ENCODE data around the gene VPS50.
A peak's percentile ranks its signal among the peaks of the same experiment; 100 is the strongest.

Gene VPS50, protein sequence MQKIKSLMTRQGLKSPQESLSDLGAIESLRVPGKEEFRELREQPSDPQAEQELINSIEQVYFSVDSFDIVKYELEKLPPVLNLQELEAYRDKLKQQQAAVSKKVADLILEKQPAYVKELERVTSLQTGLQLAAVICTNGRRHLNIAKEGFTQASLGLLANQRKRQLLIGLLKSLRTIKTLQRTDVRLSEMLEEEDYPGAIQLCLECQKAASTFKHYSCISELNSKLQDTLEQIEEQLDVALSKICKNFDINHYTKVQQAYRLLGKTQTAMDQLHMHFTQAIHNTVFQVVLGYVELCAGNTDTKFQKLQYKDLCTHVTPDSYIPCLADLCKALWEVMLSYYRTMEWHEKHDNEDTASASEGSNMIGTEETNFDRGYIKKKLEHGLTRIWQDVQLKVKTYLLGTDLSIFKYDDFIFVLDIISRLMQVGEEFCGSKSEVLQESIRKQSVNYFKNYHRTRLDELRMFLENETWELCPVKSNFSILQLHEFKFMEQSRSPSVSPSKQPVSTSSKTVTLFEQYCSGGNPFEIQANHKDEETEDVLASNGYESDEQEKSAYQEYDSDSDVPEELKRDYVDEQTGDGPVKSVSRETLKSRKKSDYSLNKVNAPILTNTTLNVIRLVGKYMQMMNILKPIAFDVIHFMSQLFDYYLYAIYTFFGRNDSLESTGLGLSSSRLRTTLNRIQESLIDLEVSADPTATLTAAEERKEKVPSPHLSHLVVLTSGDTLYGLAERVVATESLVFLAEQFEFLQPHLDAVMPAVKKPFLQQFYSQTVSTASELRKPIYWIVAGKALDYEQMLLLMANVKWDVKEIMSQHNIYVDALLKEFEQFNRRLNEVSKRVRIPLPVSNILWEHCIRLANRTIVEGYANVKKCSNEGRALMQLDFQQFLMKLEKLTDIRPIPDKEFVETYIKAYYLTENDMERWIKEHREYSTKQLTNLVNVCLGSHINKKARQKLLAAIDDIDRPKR

GRCh38 chr7:93231799-93232672, at the start of gene VPS50:
Gene VPS50 (plus strand): TSS chr7:93232366. CDS start chr7:93232468, 102 bp downstream.
- TF ChIP-seq ZNF274 (IDR thresholded peaks at IDR 0.05; ENCODE audit: low read depth, low read length): no peak
- H3K4me3 ChIP-seq (ENCODE audit: low read length): peak within 1 kb of the TSS; percentile 60

DNA sequence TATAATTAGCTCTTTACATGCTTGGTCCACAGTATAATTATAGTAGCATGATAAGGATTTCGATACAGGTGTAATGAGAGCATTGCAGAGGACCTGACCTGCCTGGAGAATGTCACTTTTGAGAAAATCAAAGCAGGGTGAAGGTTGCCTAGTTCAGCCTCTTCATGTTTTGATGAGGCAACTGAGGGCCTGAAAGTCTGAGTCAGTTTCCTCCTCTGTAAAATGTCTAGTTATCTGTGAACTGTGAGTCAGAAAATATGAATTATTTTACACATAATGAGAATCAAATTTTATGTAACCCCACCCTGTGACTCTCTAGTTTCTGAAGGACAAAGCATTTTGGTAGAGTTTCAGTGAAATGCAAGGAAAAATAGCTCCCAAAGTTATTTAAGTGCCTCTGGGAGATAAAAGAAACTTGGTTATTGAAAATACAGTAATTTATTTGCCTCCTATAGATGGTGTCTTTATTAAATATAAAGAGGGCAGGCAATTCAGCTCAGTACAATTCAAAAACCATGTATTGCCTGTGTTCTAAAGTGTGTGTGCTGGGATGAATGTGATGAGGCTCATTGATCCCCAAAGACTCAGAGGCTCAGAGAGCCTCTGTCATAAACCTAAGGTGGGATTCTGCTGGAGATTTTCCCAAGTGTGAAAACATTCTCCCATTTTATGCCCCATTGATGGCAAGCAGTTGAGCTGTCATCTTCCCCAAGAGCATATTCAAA, 46.7 kb upstream of the VPS50 start:
- no peak for TF ChIP-seq ZNF274 (IDR thresholded peaks at IDR 0.05; ENCODE audit: low read depth, low read length)
- no peak overlapping the region for H3K4me3 ChIP-seq (ENCODE audit: low read length)

DNA sequence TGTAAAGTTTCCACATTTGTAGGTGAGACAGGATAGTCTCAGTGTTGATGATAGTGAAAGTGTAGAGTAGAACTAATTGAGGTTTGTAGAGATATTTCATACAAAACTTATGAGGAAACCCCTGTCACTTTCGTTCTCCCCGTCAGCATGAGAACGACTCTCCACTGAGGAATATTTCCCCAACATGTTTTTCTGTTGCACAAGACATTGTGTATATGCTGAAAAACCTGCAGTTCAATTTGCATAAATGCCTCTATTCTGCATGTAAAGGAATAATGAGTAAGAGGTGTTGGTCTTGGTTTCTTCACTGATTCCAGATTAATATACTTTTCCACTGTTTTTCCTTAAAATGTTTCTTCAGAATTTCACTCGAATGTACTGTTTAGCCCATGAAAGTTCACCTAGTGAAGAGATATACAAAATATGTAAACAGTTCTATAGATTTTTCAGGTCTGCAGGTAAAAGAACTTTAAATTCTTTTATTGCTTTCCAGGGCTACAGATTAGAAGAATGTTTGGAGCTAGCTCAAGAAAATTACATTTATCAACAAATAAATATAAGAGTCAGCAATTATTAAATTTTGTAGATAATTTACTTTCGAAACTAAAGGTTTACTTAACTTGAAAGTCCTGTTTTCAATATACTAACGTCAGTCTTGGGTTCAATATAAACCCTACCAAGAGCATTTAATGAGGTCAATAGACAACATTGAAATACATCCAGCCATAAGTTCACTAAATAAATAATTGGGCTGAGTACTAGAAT, 43.1 kb upstream of the VPS50 start:
- TF ChIP-seq ZNF274 (IDR thresholded peaks at IDR 0.05; ENCODE audit: low read depth, low read length): no peak
- no peak overlapping the region for H3K4me3 ChIP-seq (ENCODE audit: low read length)

DNA sequence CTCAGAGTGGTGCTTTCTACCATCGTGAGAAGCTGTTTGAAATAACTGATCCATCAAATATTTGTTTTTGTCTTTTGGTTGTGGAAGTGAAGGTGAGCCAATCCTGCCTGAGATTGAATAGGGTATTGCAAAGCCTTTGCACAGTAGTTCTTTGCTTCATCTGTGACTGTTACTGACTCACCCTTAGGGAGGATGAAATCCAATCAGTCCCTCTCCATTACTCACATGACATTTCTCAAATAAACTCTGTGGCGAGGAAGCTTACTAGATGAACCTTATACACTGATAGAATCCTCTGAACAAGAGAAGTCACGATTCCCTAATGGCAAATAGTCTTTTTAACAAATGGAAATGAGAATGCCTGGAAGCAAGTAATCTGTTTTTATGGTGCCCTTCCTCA, 37.8 kb upstream of the VPS50 start:
- no peak for TF ChIP-seq ZNF274 (IDR thresholded peaks at IDR 0.05; ENCODE audit: low read depth, low read length)
- no peak overlapping the region for H3K4me3 ChIP-seq (ENCODE audit: low read length)

- H3K4me3 ChIP-seq (ENCODE audit: low read length): no peak overlapping the region
- no peak for TF ChIP-seq ZNF274 (IDR thresholded peaks at IDR 0.05; ENCODE audit: low read depth, low read length)
Measured at GRCh38 chr7:93196336-93196735, 35.8 kb upstream of the VPS50 start.

DNA sequence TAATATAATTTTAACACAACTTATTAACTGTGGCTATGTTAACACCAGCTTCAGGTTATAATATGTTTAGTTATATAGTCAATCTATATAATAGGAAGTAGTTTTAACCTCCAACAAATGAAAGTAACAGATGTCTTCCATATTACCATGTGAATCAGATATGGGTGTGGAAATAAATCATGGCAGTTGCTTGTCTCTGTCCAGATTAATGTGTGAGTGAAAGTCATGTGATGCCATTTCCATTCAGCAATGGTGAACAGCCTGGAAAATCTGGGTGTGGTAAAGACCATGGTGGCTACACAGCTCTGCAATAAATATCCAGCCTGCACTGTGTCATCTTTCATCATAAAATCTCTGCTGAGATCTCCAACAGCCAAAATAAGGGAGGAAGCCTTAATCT, 33.7 kb upstream of the VPS50 start:
- no peak overlapping the region for H3K4me3 ChIP-seq (ENCODE audit: low read length)
- TF ChIP-seq ZNF274 (IDR thresholded peaks at IDR 0.05; ENCODE audit: low read depth, low read length): no peak

GRCh38 chr7:93202594-93203250, 29.4 kb upstream of the VPS50 start:
- TF ChIP-seq ZNF274 (IDR thresholded peaks at IDR 0.05; ENCODE audit: low read depth, low read length): no peak
- H3K4me3 ChIP-seq (ENCODE audit: low read length): no peak overlapping the region

DNA sequence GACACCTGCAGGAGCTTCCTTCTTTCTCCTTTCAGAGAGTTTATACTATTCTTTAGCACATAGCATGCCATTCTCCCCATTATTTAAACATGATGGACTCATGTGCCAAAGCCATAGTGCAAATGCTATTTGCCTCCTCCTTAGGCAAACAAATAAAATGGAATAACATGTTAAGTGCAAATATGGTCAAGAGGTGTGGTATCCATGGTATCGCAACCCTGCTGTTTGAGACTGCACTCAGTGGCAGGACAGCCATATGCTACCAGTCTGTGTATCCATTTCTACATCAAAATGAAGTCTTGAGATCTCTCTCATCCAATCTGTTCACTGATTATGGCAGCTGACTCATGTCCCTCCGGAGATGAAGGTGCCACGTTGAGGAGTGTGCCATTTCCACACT, 28.7 kb upstream of the VPS50 start:
- no peak for TF ChIP-seq ZNF274 (IDR thresholded peaks at IDR 0.05; ENCODE audit: low read depth, low read length)
- H3K4me3 ChIP-seq (ENCODE audit: low read length): no peak overlapping the region

DNA sequence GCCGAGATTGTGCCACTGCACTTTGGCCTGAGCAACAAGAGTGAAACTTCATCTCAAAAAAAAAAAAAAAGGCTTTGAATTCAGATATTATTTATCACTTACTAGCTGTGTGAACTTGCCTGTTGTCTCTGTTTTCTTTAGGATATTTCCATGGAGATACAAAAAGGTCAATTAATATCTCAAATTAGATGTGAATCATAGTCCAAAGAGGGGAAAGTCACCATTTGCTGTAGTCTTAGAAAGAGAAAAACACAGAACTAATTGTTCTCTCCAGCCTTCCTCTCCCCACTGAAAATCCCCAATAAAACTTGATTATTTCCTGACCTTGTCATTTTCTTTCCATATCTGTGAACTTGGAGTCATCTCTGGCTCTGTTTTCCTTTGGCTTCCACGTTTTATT, 27.1 kb upstream of the VPS50 start:
- no peak for TF ChIP-seq ZNF274 (IDR thresholded peaks at IDR 0.05; ENCODE audit: low read depth, low read length)
- no peak overlapping the region for H3K4me3 ChIP-seq (ENCODE audit: low read length)

DNA sequence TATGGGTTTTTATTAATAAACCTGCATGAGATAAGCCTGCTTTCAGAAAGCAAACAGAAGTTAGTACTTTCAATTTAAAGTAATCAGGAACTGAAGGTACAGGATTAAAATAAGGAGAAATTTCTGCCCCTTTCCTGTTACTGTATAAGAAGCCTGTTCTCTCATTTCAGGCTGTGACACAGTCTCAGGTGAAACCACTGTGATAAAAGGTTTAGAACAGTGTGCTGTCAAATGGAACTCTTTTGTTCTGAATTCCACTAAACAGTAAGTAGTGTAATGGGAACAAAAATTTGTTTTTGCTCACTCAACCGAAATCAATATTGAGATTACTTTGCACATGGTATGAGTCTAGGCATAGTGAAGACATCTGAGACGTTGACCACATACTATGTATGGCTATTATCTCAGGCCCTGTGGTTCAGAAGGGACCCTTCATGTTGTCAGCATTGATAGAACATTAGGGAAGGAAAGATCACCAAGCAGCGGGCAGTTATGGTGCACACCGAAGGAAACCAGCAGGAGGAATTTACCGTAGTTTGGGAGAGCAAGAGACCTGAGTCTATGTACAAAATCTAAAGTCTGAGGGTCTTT, 20.8 kb upstream of the VPS50 start:
- TF ChIP-seq ZNF274 (IDR thresholded peaks at IDR 0.05; ENCODE audit: low read depth, low read length): no peak

GRCh38 chr7:93212881-93213280, 19.3 kb upstream of the VPS50 start:
- no peak overlapping the region for H3K4me3 ChIP-seq (ENCODE audit: low read length)
- TF ChIP-seq ZNF274 (IDR thresholded peaks at IDR 0.05; ENCODE audit: low read depth, low read length): no peak

More for the DNA sequence above, 20.8 kb upstream of the VPS50 start:
- H3K4me3 ChIP-seq (ENCODE audit: low read length): no peak overlapping the region
